HG03097 (cell line): ENCODE measurements around the gene TMEM44.
"Not testable (repeated sequence)": the region's sequence is repeated elsewhere in the genome, so short reads cannot be mapped to it uniquely, and the experiment has no call there.

ENCODE experiments used
- ATAC-seq: cut with Tn5 transposase; IDR thresholded peaks from one replicate; pipeline ENCODE4 v1.9.1; 2021; ENCODE audit not compliant: unreplicated experiment, low FRiP score

TMEM44 gene

DNA sequence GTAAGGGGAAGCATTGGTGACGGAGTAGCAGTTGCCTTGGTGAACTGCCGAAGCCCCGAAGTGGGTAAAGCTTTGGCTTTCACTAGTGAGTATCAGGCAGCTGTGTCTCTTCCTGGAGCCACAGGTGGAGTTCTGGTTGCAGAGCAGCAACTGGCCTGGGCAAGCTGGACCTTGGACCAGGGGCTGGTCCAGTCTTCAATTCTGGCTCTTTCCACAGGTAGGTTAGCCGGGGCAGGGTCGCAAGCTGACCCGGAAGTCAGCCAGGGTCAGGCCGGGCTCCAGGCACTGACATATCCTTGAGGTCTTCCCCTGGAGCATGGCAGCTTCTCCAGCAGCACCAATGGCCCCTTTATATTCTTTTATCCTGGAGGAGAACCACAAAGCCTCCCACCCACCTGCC is 73.2 kb downstream of the TMEM44 start:
- no peak for ATAC-seq

DNA sequence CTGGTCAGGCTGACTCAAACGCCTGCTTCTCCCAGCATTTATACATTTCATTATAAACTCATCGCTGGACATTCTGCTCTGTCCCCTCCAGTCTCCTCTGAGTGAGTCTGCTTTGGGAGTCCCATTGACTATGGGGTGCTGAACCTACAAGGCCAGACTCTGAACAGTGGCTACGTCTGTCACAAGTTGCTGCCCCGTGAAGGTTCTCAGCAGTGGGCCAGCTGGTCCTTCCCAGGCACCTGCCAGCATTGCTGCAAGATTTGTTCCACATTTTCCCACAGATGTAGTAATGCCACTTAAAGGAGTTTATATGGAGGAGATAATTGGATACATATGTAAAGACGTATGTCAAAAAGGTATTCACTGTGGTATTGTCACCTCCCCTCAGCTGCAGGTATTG is 73.7 kb downstream of the TMEM44 start:
- no peak for ATAC-seq

DNA sequence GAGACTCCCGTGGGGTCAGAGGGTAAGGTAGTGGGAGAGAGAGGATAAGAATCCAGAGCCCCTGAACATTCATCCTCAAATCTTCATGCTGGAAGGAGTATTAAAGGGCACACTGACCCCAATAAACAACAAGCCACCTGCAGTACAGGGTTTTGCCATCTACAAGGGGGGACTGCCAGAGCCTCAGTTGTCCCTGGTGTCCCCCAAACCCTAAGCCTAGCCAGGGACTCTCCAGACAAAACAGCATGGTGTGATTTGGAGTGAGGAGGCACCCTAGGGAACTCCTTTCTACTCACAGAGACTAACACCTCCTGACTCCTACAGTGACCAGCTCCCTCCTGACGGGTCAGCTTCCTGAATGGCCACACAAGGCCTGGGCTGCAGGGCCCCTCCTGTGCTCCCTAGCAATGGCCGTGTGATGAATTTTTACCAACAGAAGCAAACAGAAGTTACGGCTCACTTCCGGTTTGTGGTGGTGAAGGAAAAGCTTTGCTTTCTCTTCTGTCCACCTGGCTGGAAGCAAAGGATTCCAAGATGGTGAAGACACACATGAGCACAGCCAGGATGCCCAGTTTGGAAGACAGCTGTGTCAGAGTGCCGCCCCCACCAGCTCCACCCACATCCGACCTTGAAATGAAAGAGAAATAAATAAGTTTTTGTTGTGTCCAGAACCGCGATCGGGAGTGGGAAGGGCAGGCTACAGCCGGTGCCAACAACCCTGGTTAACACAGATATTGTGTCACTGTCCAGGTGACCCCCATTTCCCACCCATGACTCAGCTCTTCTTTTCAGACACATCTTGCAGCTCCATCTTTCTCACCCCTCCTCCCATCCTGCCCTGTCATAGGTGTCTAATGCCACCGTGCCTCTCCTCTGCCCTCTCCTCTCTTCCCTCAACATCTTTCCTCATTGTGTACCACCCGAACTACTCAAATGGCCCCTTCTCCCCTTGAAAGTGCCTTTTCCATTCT is 76.8 kb downstream of the TMEM44 start:
- ATAC-seq, result no peak

DNA sequence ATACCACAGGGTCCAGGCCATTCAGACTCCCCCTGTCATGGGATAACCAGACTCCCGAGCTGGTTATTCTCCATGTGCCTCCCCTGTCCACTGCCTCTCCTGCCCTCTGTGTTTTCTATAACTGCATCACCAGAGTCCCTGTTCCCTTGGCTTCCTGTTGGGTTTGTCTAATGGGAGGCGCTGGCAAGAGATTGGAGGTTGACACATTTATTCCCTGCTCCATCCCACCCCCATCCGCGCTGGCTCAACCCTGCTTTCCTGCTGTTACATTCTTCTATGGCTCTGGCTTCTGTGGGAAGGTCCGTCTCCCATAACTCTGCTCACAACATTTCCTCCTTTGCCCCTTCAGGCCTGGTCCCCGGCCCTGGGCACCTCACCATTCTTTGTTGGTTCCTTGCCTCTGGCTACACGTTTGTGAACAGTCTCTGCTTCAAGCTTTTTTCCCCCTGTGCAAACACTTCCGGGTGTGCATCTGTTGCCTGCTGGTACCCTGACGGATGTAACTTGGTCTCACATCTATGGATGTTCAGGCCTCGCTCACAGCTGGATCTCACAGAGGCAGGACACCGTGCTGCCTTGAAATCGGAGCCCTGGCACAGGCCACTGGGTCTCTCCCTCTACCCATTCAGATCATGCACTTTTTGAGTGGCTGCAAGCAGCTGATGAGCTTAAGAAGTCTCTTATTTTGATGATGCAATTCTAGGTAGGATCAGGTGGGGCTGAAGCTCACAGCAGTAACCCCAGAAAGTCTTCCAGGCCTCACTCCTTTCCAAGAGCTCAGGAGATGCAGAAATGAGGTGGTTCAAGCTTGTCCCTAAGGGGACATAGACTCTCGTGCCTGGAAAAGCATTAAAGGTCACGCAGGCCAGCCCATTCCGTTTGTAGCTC is 77.8 kb downstream of the TMEM44 start:
- no peak for ATAC-seq

DNA sequence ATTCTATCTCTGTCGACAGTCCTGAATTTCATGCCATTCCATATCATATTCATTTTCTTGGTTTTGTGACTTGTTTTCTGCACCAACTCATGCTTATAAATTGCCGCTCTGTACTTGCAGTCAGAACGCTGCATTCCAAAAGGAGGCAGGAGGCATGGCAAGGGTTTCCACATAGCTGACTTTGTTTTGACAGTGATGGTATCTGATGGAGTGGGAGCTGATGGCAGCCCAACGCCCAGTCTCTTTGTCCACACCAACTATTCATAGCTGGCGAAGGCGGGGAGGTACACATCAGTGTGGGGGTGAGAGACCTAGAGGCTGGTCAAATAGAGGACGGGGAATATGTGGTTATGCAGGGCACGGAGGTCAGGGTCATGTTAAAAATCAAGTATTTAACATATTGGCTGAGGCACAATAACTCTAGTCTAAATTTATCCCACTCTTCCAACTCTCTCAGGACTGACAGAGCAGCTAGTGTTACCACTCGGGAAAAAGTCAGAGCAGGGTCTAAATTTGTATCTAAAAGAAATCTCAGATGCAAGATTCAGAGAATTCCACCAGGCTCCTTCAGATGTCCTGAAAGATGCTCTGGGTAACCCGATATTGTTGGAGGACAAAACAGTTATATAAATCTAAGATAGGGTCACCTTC is 78.6 kb downstream of the TMEM44 start:
- ATAC-seq, result no peak

DNA sequence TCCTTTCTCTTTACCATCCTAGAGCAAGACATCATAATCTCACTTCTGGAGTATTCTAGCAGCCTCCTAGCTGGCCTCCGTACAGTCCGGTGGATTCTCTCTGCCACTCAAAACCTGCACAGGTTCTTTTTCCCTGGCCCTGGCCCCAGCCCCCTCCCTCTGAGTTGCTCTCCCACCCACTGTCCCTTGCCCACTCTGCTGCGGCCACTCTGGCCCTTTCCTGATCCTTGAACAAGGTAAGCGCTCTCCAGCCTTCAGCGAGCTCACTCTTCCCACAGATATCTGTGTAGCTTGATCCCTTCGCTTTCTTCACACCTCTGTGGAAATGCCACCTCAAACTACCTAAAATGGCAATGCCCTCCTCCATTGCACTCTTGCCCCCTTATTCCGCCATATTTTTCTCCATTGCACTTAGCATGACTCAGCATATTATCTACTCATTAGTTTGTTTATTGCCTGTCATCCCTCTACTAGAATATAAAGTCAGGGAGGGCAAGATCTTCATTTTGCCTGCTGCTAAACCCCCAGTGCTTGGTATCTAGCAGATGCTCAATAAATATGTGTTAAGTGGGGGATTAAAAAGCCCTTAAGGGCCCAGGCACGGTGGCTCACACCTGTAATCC is 80.8 kb downstream of the TMEM44 start:
- ATAC-seq, result no peak

DNA sequence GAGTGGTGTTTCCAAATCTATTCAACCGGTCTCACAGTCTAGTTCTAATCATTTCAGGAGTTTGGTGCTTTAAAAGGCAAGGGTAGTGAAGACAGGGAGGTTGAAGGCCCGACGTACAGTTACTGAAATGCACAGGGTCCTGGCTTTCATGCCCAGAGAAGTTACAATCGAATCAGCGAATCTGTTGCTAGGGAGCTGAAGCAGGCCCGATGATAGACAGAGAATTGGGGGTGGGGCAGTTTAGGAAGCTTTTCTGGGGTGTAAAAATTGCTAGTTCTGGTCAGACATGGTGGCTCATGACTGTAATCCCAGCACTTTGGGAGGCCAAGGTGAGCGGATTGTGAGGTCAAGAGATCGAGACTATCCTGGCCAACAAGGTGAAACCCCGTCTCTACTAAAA is 83.4 kb downstream of the TMEM44 start:
- ATAC-seq, result no peak

DNA sequence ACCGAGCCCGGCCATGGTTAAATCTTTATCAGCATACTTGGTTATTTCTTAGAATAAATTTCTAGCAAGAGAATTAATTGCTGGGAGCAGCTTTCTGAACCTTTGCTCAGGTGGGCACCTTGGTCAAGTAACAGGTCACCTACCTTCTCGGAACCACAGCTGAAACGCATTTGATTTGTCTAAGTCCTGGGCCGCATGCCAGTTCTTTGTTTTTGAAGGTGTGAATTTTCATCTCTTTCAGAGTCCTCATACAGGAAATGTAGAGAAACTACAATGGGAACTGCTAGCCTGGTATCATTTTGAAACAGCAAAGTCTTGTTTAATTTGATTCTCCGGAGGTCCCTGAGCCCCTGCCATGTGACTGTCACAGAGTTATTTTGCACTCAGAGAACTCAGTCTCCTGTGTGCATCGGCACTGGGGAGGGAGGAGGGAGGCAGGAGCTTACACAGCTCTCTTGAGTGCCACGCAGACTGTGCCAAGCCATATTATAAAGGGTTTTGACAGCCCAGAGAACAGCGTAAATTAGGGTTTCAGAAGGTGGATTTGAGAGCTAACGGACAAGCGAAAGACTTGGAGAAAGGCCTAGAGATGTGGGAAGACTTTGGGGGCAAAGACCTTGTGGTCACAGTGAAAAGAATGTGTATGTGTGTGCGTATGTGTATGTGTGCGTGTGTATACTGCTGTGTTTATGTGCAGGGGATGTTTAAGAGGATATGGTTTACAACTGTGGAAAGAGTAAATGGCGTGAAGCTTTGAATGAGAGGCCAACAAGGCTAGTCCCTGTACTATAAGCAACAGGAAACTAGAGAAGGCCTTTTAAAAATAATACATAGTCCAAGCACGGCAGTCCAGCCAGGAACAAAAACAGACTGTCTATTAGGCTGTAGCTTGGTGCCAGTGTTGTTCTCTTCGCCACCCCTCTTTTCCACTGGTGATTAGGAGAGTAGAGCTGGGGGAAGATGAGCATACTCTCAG is 84.6 kb downstream of the TMEM44 start:
- ATAC-seq, result no peak

DNA sequence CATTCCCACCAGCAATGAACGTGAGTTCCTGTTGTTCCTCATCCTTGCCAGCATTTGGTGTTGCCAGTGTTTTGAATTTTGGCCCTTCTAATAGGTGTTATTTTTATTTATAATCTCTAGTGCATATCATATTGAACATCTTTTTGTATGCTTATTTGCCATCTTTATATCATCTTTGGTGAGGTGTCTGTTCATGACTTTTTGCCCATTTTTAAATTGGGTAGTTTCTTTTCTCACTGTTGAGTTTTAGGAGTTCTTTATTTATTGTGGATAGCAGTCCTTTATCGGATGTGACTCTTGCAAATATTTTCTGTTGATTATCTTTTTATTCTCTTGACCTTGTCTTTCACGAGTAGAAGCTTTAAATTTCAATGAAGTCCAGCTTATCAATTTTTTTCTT is 86.2 kb downstream of the TMEM44 start:
- no peak for ATAC-seq

DNA sequence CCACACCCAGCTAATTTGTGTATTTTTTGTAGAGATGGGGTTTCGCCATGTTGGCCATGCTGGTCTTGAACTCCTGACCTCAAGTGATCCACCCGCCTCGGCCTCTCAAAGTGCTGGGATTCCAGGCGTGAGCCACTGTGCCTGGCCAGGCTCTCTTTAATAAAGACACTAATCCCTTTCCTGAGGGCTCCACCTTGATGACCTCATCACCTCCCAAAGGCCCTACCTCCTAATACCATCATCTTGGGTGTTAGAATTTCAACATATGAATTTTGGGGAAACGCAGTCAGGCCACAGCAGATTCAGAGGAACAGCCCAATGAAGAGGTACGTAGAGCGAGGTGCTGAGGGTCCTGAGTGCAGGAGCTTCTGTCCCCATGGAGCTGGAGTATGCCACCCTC is 87.7 kb downstream of the TMEM44 start:
- ATAC-seq, result not testable (repeated sequence)

DNA sequence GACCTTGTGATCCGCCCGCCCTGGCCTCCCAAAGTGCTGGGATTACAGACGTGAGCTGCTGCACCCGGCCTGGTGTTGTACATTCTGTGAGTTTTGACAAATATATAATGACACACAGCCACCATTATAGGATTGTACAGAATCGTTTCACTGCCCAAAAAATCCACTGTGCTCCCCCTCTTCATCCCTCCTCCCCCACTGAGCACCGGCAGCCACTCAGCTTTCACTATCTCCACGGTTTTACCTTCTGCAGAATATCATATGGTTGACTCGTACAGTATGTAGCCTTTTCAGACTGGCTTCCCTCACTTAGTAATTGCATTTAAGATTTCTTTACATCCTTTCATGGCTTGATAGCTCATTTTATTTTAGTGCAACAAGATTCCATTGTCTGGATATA is 89.7 kb downstream of the TMEM44 start:
- ATAC-seq, result no peak

DNA sequence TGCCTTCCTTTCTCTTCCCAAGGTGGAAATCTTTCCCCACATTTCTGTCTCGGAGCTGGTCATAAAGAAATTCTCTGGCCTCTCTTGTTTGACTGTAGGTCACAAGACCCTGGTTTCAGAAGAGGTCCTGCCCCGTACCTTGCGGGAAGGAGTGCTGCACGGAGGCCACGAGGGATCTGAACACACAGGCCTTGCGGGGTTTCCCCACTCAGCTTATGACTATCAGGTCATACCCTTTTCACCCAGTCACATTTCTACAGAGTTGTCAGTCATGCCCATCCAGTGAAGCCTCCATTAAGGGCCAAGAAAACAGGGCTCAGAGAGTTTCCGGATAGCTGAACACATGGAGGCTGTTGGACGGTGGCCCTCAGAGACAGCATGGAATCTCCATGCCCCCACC is 91.7 kb downstream of the TMEM44 start:
- no peak for ATAC-seq

DNA sequence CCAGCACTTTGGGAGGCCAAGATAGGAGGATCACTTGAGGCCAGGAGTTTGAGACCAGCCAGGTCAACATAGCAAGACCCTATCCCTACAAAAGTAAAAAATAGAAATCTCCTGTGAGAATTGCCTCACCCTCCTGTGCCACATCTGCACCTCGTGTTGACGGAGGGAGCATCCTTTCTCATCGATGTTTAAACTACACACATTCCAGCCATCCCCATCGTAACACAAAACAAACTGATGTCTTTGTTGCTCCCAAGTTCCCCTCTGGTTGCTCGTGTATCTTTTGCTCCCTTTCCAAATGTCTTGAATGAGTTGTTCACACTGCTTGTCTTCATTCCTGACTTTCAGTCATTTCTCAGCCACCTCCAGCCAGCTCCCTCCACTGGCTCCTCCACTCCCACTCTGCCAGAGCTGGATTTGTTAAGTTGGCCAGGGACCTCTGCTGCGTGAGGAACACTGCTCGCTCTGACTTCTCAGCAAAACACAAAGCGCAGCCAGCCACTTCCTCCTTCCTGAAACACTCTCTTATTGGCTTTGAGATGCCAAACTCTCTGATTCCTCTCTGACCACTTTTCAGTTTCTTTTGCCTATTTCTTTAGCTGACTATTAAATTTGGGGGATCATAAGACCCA is 92.8 kb downstream of the TMEM44 start:
- ATAC-seq, result no peak

DNA sequence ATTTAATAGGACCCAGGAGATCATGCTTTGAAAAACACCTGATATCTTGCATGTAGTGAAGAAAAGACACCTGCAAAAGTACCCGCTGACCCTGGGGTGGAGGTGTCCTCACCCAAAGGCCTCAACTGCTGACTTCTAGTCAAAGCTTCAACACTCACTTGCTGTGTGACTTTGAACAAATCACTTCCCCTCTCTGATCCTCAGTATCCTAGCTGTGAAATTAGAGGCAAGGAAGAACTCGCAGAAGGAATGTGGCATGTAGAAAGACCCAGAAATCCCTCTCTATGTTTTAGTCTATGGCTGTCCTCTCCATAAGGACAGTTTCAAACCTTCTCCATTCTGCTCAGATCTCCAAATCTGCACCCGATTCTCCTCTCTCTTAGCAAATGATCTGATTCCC is 93.7 kb downstream of the TMEM44 start:
- no peak for ATAC-seq

DNA sequence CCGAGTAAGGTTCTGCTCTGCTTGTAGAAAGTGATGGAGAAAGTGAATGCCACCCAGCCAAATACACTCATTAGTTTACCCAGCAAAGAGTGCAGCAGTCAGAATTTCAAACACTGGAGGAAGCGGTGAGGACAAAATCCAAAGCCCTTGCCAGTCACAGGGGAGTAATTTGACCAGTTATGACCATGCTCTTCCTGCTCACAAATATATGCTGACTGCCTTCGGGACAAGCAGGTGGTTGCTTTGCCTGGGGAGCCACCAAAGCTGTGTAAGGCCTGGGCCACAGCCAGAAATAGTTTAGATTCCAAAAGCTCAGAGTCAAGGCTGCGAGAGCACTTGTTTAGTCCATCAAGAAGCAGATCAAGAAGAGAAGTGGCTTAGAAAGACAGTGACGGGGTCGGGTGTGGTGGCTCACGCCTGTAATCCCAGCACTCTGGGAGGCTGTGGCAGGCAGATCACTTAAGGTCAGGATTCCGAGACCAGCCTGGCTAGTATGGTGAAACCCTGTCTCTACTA is 95.4 kb downstream of the TMEM44 start:
- ATAC-seq, result no peak
